H1 (cell line): ENCODE measurements around the gene THAP7. TPM values are rescaled to one million over a fixed set of nuclear protein-coding genes. Genes with fewer than 3 reads are reported as not detected.

Experiments used
- CTCF ChIA-PET: fragments of 300-600 bp; sonication (Branson Sonifier 250); formaldehyde crosslinking; loops from one replicate; lab custom pipeline; 2021; ENCODE audit not compliant: partially characterized antibody; lab: Charles Lee
- POLR2A ChIA-PET: fragments of 300-600 bp; sonication (Branson Sonifier 250); formaldehyde crosslinking; loops from one replicate; lab custom pipeline; 2021; ENCODE audit warnings: inconsistent platforms; ENCODE audit not compliant: partially characterized antibody; lab: Charles Lee
- DNase-seq, 2 experiments: peaks; one replicate each; pipeline versions ENCODE4 v3.0.0 to v3.0.0-alpha.2; 2010 to 2022; ENCODE audit warnings: low spot score in 2 of 2, low read depth in 1 of 2, mixed read lengths in 1 of 2
- FAIRE-seq: peaks from 2 replicates; lab custom pipeline; 2011; peaks lifted over from hg19 to GRCh38; lab: Jason Lieb, UNC
- H2AFZ ChIP-seq: 2 replicates; pipeline ENCODE4 v1.8.1; 2012; ENCODE audit warnings: low read length, inconsistent platforms
- H2AK5ac ChIP-seq: 2 replicates; pipeline ENCODE4 v1.6.1; 2013; ENCODE audit warnings: low read depth, low read length
- H2BK120ac ChIP-seq: replicated peaks from 2 replicates; pipeline ENCODE3; 2013; ENCODE audit warnings: low read depth, low read length, inconsistent platforms
- H2BK12ac ChIP-seq: 2 replicates; pipeline ENCODE4 v1.6.1; 2013; ENCODE audit warnings: low read depth, low read length
- H2BK15ac ChIP-seq: 2 replicates; pipeline ENCODE4 v1.6.1; 2013; ENCODE audit warnings: low read length
- H2BK20ac ChIP-seq: 2 replicates; pipeline ENCODE4 v1.6.1; 2013; ENCODE audit warnings: low read length
- H2BK5ac ChIP-seq: 2 replicates; pipeline ENCODE4 v1.6.1; 2013; ENCODE audit warnings: low read depth, low read length
- H3K14ac ChIP-seq: 2 replicates; pipeline ENCODE4 v1.6.1; 2013; ENCODE audit warnings: inconsistent platforms; ENCODE audit not compliant: insufficient read length
- H3K18ac ChIP-seq: 2 replicates; pipeline ENCODE4 v1.6.1; 2013; ENCODE audit warnings: low read length; ENCODE audit errors: extremely low read depth
- H3K23ac ChIP-seq: 2 replicates; pipeline ENCODE4 v1.6.1; 2013; ENCODE audit warnings: inconsistent platforms; ENCODE audit not compliant: insufficient read length
- H3K23me2 ChIP-seq: 2 replicates; pipeline ENCODE4 v1.6.1; 2013; ENCODE audit warnings: low read depth, low read length
- H3K27ac ChIP-seq: 2 replicates; pipeline ENCODE4 v1.6.1; 2011; ENCODE audit warnings: low read depth, low read length, inconsistent platforms
- H3K27me3 ChIP-seq, 4 experiments: replicated peaks in 1 of 4; 1 replicate in 1 of 4; 2 replicates in 3 of 4; pipeline versions ENCODE4 v1.6.1 to v1.8.1; 2011 to 2013; ENCODE audit warnings: low read length in 3 of 4, mild to moderate bottlenecking in 3 of 4, inconsistent platforms in 2 of 4, mixed read lengths in 2 of 4, moderate library complexity in 1 of 4; ENCODE audit not compliant: control insufficient read depth in 3 of 4, insufficient read depth in 3 of 4; ENCODE audit errors: extremely low read depth in 1 of 4
- H3K36me3 ChIP-seq, 4 experiments: 2 replicates each; pipeline versions ENCODE4 v1.6.1 to v1.8.1; 2011 to 2013; ENCODE audit warnings: mild to moderate bottlenecking in 4 of 4, low read length in 3 of 4, moderate library complexity in 2 of 4, control low read depth in 1 of 4, inconsistent platforms in 1 of 4; ENCODE audit not compliant: insufficient read depth in 4 of 4, control insufficient read depth in 2 of 4
- H3K4ac ChIP-seq: replicated peaks from 2 replicates; pipeline ENCODE3; 2013; ENCODE audit warnings: low read length, low read depth, mixed read lengths, inconsistent platforms; ENCODE audit not compliant: insufficient read length
- H3K4me1 ChIP-seq, 4 experiments: replicated peaks in 1 of 4; 1 replicate in 1 of 4; 2 replicates in 3 of 4; pipeline versions ENCODE4 v1.6.1 to v1.8.1; 2011 to 2013; ENCODE audit warnings: low read length in 3 of 4, inconsistent platforms in 2 of 4, mixed read lengths in 1 of 4; ENCODE audit not compliant: insufficient read depth in 4 of 4, control insufficient read depth in 3 of 4
- H3K4me2 ChIP-seq, 2 experiments: 2 replicates each; pipeline versions ENCODE4 v1.6.1 to v1.8.1; 2011 to 2013; ENCODE audit warnings: low read depth in 2 of 2, low read length in 2 of 2, control low read depth in 1 of 2, inconsistent platforms in 1 of 2, mild to moderate bottlenecking in 1 of 2; ENCODE audit not compliant: insufficient read depth in 1 of 2
- H3K4me3 ChIP-seq, 4 experiments: fragments of 200-600, 300-600 bp in 1 of 4; sonication (generic), shearing (Covaris generic), sonication (Bioruptor Twin) in 1 of 4; 2 replicates each; pipeline versions ENCODE4 v1.5.1 to v1.8.1; 2011 to 2016; ENCODE audit warnings: low read length in 4 of 4, low read depth in 3 of 4, control low read depth in 2 of 4, inconsistent platforms in 2 of 4, mild to moderate bottlenecking in 2 of 4, mixed read lengths in 1 of 4, moderate library complexity in 1 of 4; ENCODE audit not compliant: insufficient read depth in 2 of 4; ENCODE audit errors: extremely low read depth in 1 of 4
- H3K56ac ChIP-seq: replicated peaks from 2 replicates; pipeline ENCODE3; 2013; ENCODE audit warnings: low read depth, mild to moderate bottlenecking, mixed read lengths, low read length, inconsistent platforms; ENCODE audit not compliant: insufficient read length
- H3K79me1 ChIP-seq: 2 replicates; pipeline ENCODE4 v1.6.1; 2013; ENCODE audit warnings: low read depth, low read length, control low read depth
- H3K79me2 ChIP-seq, 2 experiments: 2 replicates each; pipeline versions ENCODE4 v1.6.1 to v1.8.1; 2012 to 2013; ENCODE audit warnings: low read length in 2 of 2, mild to moderate bottlenecking in 2 of 2, inconsistent platforms in 1 of 2; ENCODE audit not compliant: insufficient read depth in 2 of 2, control insufficient read depth in 1 of 2
- H3K9ac ChIP-seq, 4 experiments: replicated peaks in 1 of 4; 1 replicate in 1 of 4; 2 replicates in 3 of 4; pipeline versions ENCODE4 v1.6.1 to v1.8.1; 2011 to 2013; ENCODE audit warnings: low read depth in 3 of 4, low read length in 3 of 4, control low read depth in 2 of 4, mild to moderate bottlenecking in 2 of 4, moderate library complexity in 2 of 4, inconsistent platforms in 1 of 4; ENCODE audit errors: extremely low read depth in 1 of 4
- H3K9me3 ChIP-seq, 2 experiments: 2 replicates each; pipeline versions ENCODE4 v1.6.1 to v1.8.1; 2012 to 2013; ENCODE audit warnings: mild to moderate bottlenecking in 2 of 2, moderate library complexity in 2 of 2, control low read depth in 1 of 2, inconsistent platforms in 1 of 2, low read depth in 1 of 2, low read length in 1 of 2, mixed read lengths in 1 of 2; ENCODE audit not compliant: insufficient read depth in 2 of 2
- H4K20me1 ChIP-seq, 2 experiments: replicated peaks in 1 of 2; 2 replicates each; pipeline versions ENCODE3 to v1.8.1; 2011 to 2013; ENCODE audit warnings: inconsistent platforms in 2 of 2, low read length in 2 of 2, mild to moderate bottlenecking in 1 of 2; ENCODE audit not compliant: insufficient read depth in 2 of 2, control insufficient read depth in 1 of 2
- H4K5ac ChIP-seq: 2 replicates; pipeline ENCODE4 v1.6.1; 2013; ENCODE audit warnings: low read length, low read depth, mixed read lengths, inconsistent platforms; ENCODE audit not compliant: insufficient read length
- H4K8ac ChIP-seq: 2 replicates; pipeline ENCODE4 v1.8.0; 2013; ENCODE audit warnings: mild to moderate bottlenecking, moderate library complexity, low read length, inconsistent platforms; ENCODE audit not compliant: insufficient read depth; ENCODE audit errors: extremely low read depth
- H4K91ac ChIP-seq: replicated peaks from 2 replicates; pipeline ENCODE3; 2013; ENCODE audit warnings: low read length, mixed read lengths, inconsistent platforms; ENCODE audit not compliant: insufficient read length
- CBX8 ChIP-seq: fragments of 300-800, 300-1000 bp; sonication (generic); IDR thresholded peaks from 2 replicates; pipeline ENCODE4 v1.7.1; 2016; ENCODE audit warnings: low read depth, low read length, borderline replicate concordance
- CREB1 ChIP-seq: IDR thresholded peaks from 2 replicates; pipeline ENCODE4 v1.6.1; 2012; ENCODE audit warnings: inconsistent platforms
- FOSL1 ChIP-seq: IDR thresholded peaks from 2 replicates; pipeline ENCODE4 v1.6.1; 2011; ENCODE audit warnings: mild to moderate bottlenecking, low read depth, low read length, moderate library complexity; ENCODE audit not compliant: insufficient read depth
- JUND ChIP-seq: IDR thresholded peaks from 2 replicates; pipeline ENCODE4 v1.6.1; 2011; ENCODE audit warnings: mild to moderate bottlenecking, improper control_type of control experiment, low read length
- MAX ChIP-seq: IDR thresholded peaks from 2 replicates; pipeline ENCODE4 v1.6.1; 2012; ENCODE audit warnings: inconsistent platforms
- NANOG ChIP-seq: IDR thresholded peaks from 2 replicates; pipeline ENCODE4 v1.6.1; 2011; ENCODE audit warnings: low read length, low read depth, mild to moderate bottlenecking, inconsistent platforms; ENCODE audit not compliant: insufficient read depth, poor library complexity, severe bottlenecking
- POLR2AphosphoS5 ChIP-seq: IDR thresholded peaks from 2 replicates; pipeline ENCODE4 v1.6.1; 2011; ENCODE audit warnings: low read depth, low read length
- RFX5 ChIP-seq: IDR thresholded peaks from 2 replicates; pipeline ENCODE4 v1.6.1; 2011; ENCODE audit warnings: low read depth, low read length, improper control_type of control experiment, borderline replicate concordance
- RNF2 ChIP-seq: fragments of 200-900, 300-1000 bp; sonication (generic); IDR thresholded peaks from 2 replicates; pipeline ENCODE4 v1.7.1; 2016; ENCODE audit warnings: borderline replicate concordance, low read depth, mild to moderate bottlenecking, antibody characterized with exemption, low read length; ENCODE audit not compliant: poor library complexity, severe bottlenecking; ENCODE audit errors: missing control alignments
- RXRA ChIP-seq: IDR thresholded peaks from 2 replicates; pipeline ENCODE4 v1.6.1; 2011; ENCODE audit warnings: low read depth, mild to moderate bottlenecking, low read length, moderate library complexity; ENCODE audit not compliant: insufficient read depth
- YY1 ChIP-seq: IDR thresholded peaks from 2 replicates; pipeline ENCODE4 v1.6.1; 2011; ENCODE audit warnings: low read depth, mild to moderate bottlenecking, low read length
- WGBS, 2 experiments: shearing (Covaris generic) in 1 of 2; methylation state at CpG; one replicate each; pipeline versions ENCODE4 v1.1.6 to v1.1.7; 2013 to 2015; ENCODE audit warnings: low lambda C conversion rate in 2 of 2, mixed read lengths in 2 of 2, inconsistent platforms in 1 of 2, low coverage in 1 of 2, missing lambda C conversion rate in 1 of 2; ENCODE audit not compliant: insufficient replicate concordance in 2 of 2, insufficient coverage in 1 of 2, insufficient read length in 1 of 2; ENCODE audit errors: extremely low coverage in 1 of 2, missing lambda C conversion rate in 1 of 2; 5-methylcytosine and 5-hydroxymethylcytosine counted together
- polyA plus RNA-seq, 7 experiments: library from polyadenylated mRNA; depleted of rRNA in 3 of 7; stranded (reverse) in 5 of 7; unstranded in 2 of 7; fragments of >200 nt in 5 of 7; fragments of 200-250 nt in 2 of 7; gene quantifications; 1 replicate in 5 of 7; 2 replicates in 1 of 7; 4 replicates in 1 of 7; pipeline versions ENCODE4 v1.2.1 to v1.2.3, GENCODE V29; 2011 to 2013; ENCODE audit warnings: missing spikeins in 2 of 7, mixed read lengths in 2 of 7
- total RNA-seq: library from RNA; stranded (reverse); fragmentation: NEBNext Ultra II Directional; extraction: Animal tissue kit (Norgen Biotek cat#: 25700); gene quantifications from 2 replicates; pipeline ENCODE4 v1.2.1, GENCODE V29; 2021

The THAP7 gene
- total and polyA plus RNA-seq, 2 of the 8 experiments (the other 6 are each of a cell fraction or from before 2014, with no cell fraction given) = 16.9 to 32.5 TPM

GRCh38 chr22:21042978-21043859 lies 41.3 kb upstream of the THAP7 start:
- no peak for FAIRE-seq
- POLR2A ChIA-PET = interaction anchor here (0.7 to 1.8 kb wide), 3 partner anchors 9 to 44 kb away, joined by 3 to 5 read pairs (median 3); no protein-coding TSS in a partner anchor
- TF ChIP-seq POLR2AphosphoS5 = no peak
- TF ChIP-seq RFX5 = no peak
- no peak for TF ChIP-seq MAX
- no peak for TF ChIP-seq NANOG
- no peak for TF ChIP-seq RNF2
- no peak for TF ChIP-seq CBX8
- no peak for TF ChIP-seq CREB1
- TF ChIP-seq YY1 = no peak
- TF ChIP-seq JUND = no peak
- no peak for TF ChIP-seq FOSL1
- TF ChIP-seq RXRA = no peak

More at GRCh38 chr22:21042978-21043859, 41.3 kb upstream of the THAP7 start:
- Histone ChIP-seq H2AK5ac (no peak overlapping the region), H3K9me3 (no peaks in the 10 kb centered on the region), H2BK5ac (no peak overlapping the region), H2BK15ac (no peak overlapping the region), H3K23me2 (peaks cover 6% of the 10 kb centered on the region; the same call in 1 of the 2 replicates), H3K4me3 (no peak overlapping the region), H2BK20ac (no peak overlapping the region), H4K5ac (no peak overlapping the region), H3K4me1 (peaks cover 0 to 10% (median 0%) of the 10 kb centered on the region in 4 experiments; a peak in 2 of 7 replicates), H4K8ac (no peak overlapping the region; the same call in 1 of the 2 replicates), H3K4me2 (no peak overlapping the region), H2BK12ac (0 out of 2 replicates have a peak overlapping the region, but pooled peaks have one; percentile 17), H3K79me2 (no peaks in the 10 kb centered on the region), H3K79me1 (no peaks in the 10 kb centered on the region), H3K27me3 (peaks cover 0 to 7% (median 2%) of the 10 kb centered on the region in 4 experiments; a peak in 3 of 7 replicates), H3K9ac (no peak overlapping the region), H3K27ac (no peak overlapping the region), H4K91ac (no peak overlapping the region), H3K18ac (no peak overlapping the region), H2BK120ac (no peak overlapping the region), H3K56ac (no peak overlapping the region), H3K36me3 (no peaks in the 10 kb centered on the region), H3K4ac (no peak overlapping the region), H3K14ac (no peak overlapping the region), H4K20me1 (no peaks in the 10 kb centered on the region), H2AFZ (no peak overlapping the region), H3K23ac (no peak overlapping the region)
- WGBS, 2 experiments = 88% methylated on average over 6 of the region's 6 CpGs; no CpG with 5 or more reads in 1 of the 2 experiments
- DNase-seq = no peak
- CTCF ChIA-PET = interaction anchor here (1.0 to 3.9 kb wide), 3 partner anchors 20 to 50 kb away, joined by 3 to 18 read pairs (median 5); no protein-coding TSS in a partner anchor
